Tibial nerve (tissue), 4 donors: ENCODE data around the gene KDM4B.

Experiments
- CTCF ChIP-seq, 5 experiments: fragments of 200-600 bp in 3 of 5; fragments of 450-650 bp in 2 of 5; sonication (generic) in 3 of 5; IDR thresholded peaks; one replicate each; pipeline ENCODE4 v1.5.1; 2016 to 2019; ENCODE audit warnings: antibody characterized with exemption in 5 of 5, mild to moderate bottlenecking in 3 of 5, moderate library complexity in 2 of 5
- EP300 ChIP-seq, 2 donors: sonication (generic); formaldehyde crosslinking; IDR thresholded peaks; one replicate each; pipeline ENCODE4 v1.6.1; 2017; ENCODE audit warnings: antibody characterized with exemption in 2 of 2, mild to moderate bottlenecking in 1 of 2
- POLR2A ChIP-seq, 2 donors: fragments of 450-650 bp; IDR thresholded peaks; one replicate each; pipeline ENCODE4 v1.6.1; 2017; ENCODE audit warnings: antibody characterized with exemption in 2 of 2, mild to moderate bottlenecking in 2 of 2, moderate library complexity in 2 of 2

DNA sequence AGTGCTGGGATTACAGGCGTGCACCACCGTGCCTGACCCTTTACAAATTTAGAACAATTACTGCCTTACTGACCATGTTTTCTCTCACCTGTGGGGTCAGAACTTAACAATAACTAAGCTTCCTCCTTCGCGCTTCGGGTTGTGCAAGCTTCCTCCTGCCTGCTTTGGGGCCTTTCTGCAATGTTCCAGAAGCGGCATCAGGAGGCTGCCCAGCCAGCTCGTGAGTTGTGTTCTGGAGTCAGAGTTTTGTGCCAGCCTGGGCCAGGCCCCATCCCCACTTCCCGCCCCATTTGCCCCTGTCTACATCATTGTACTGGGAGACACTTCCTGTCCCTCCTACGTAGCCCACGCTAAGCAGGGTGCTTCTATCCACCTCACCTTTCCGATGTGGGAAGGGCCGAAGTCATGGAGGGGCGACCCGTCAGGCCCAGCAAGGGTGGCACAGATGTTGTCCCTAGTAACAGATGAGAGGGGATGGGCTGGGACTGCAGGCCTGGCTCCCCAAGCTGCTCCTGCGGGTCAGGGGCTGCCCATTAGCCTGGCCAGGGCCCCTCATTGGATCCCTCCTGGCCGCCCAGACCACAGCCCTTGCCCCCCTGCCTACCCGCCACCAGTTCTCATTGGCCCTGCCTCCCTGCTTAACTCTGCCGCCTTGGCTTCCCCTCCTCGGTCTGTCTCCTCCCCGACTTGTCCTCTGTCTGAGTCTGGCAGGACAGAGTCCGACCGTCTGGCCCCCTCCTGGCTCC, 46.2 kb upstream of the KDM4B start:
- TF ChIP-seq CTCF (IDR thresholded peaks at IDR 0.05) (no peak), EP300 (IDR thresholded peaks at IDR 0.05) (no peak), POLR2A (IDR thresholded peaks at IDR 0.05) (no peak)
